Astrocyte of the hippocampus (primary cell): ENCODE data around the gene RAD51B.
"Not testable (repeated sequence)": the region's sequence is repeated elsewhere in the genome, so short reads cannot be mapped to it uniquely, and the experiment has no call there.

Source experiments
- DNase-seq: peaks from one replicate; pipeline ENCODE4 v3.0.0; 2011; ENCODE audit warnings: low read depth, low spot score

Gene RAD51B

DNA sequence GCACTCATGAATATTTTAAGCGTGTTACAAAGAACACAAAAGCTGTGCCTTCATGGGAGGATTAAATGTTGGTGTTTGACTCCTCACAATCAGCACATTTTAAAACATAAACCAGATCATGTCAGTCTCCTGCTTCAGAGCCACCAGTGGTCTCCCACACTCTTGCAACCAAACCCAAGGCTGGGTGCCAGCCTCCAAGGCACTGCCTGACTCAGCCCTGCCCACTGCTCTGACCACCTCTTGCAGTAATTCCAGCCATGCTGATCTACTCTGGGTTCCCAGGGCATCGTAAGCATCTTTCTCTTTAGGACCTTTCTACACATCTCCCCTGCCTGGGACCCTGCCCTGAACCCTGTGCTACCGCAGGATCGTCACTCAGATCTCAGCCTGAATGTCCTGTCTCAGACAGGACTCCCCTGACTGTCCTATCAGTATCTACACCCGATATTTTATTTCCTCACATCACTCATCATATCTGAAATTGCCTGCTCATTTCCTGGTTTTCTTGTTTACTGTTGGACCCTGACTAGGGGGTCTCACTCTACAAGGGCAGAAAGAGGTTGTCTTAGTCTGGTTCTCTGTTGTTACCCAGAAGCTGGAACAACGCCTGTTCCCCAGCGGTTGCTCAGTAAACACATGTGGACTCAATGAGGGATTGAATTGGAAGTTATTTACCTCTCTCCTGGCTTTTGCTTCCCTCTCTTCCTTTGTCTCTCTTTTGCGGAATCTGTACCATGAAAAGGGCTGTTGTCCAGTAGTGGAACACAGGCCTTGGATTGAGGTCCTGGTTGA is 449.8 kb downstream of the RAD51B start:
- peak; percentile 55 for DNase-seq

DNA sequence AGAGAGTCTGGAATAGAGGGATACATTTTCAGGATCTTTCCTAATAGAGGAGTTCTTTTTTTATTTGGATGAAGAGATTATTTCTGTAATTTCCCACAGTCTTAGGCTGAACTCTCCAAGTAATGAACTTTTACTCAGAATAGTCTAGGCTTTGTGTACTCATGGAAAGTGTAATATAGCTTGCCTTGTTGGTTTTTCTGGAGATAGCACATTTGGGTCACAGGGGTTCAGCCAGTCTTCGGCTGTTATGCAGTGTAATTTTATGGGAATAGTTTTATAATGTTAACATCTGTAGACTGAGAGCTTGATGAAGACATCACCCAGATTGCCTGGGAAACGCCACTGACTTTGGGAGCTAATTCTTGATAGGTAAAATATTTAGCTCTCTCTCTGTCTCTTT is 450.8 kb downstream of the RAD51B start:
- DNase-seq = no peak

DNA sequence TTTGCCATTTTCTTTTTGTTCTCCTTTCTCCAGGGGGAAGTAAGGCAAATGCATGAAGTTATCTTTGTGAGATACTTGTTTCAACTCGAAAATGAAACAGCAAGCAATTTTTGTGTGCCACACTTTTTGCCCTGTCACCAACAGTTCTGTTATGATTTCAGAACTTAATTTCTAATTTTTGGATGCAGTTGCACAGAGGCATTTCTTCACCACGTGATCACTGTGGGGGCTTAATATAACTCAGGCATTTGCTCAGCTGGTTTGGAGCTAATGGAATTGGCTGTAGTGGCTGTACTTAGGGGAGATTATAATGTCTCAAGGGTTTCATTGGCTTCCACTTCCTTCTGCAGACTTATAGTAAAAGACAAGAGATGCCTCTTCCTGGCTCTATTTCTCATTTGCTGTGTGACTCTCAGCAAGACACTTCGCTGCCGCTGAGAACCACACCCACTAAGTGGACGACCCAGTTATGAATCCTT is 452.4 kb downstream of the RAD51B start:
- DNase-seq = no peak

DNA sequence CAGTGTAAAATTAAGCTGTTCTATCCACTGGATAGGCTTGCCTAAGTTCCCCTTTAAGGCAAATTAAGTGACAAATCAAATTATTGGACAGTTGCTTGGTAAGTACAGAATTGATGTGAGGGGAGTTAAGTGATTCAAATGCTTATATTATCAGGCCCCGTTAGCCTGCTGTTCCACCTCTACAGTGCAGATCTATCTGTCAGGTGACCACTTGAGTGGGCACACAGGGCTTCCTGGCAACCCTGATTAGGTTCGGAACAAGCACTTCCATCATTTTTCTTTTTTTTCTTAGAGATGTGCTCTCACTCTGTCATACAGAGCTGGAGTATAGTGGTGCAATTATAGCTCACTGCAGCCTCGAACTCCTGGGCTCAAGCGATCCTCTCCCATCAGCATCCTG is 453.8 kb downstream of the RAD51B start:
- no peak for DNase-seq

DNA sequence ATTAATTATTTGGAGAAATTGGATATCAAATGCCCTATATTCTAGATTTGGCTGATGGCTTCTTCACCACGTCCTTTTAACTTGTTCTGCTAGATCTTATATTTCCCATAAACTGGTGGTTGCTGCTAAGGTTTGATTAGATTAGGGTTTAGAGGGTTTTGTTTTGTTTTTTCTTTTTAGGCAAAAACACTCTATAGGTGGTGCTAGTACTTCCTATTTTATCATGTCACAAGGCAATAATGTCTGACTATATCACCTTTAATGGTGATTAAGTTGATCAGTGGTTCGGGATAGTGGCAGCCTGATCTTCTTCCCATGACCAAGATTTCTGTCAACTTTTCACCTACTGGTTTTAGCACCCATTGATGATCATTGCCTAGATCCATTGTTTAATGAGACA is 455.1 kb downstream of the RAD51B start:
- DNase-seq = no peak

DNA sequence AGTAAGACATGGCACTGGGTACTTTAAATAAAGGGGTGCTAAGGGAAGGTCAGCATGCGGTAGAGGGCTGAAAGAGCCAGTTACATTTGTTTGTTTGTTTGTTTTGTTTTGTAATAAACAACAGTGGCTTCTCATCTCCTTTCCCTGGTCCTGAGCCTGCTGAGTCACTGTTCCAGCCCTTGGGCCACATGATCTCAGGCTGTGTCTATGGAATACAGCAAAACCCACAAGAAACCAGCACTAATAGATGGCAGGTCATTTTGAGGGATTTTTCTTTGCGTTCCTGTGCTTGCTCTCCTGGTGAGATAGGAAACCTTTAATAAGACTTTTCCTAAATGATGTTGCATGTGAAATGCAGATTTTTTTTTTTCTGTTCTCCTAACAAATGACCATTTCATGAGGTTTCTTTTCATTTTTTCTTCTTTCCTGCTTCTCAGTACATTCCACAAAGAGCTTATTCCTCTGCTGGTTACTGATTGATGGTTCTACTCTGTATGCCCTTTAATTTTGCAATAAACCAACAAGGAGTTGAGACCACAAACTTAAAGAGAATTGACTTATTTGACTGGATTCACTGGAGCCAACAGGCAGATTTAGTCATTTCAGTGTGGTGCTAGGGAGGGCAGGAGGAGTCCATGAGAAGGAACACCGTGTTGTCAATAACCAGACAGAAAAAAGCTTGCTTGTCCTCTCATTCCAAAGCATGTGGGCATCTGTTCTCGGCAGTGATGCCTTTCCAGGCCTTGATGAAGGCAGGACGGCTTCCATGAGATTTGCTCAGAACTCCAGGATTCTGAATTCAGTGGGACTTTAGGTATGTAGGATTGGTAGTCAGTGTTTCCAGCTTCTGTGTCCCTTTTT is 459.2 kb downstream of the RAD51B start:
- DNase-seq = peak; percentile 82

DNA sequence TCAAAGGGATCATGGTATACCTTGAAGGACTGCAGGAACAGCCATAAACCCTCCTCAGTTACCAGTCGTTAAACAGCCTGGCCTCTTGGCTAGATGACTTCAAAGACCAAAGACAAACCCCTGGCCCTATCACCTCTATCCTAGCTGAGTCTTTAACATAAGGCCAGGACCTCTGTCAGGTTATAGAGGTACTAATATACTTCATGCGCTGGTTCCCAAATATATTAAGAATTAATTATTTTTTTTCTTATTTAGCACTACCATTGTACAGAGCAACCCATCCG is 459.8 kb downstream of the RAD51B start:
- DNase-seq = no peak

DNA sequence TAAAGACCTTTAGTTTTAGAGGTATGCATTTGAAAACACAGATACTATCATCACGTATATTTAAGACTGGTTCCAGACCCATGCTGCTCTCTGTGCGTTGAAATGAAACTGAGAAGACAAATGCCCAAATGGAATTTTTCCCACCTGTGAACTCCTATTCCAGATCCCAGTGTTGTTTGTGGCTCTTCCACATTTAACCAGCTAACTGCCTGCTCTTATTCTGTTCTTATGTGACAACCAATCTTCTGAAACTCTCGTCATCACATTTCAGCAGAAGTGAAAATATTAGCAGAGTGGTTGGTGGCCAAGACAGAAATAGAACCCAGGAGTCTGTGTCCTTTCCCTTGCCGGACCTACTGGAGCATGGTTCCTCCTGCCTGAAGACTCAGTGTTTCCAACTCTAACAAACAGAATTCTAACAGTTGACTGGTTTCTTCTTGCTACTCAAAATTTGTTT is 460.2 kb downstream of the RAD51B start:
- no peak for DNase-seq

DNA sequence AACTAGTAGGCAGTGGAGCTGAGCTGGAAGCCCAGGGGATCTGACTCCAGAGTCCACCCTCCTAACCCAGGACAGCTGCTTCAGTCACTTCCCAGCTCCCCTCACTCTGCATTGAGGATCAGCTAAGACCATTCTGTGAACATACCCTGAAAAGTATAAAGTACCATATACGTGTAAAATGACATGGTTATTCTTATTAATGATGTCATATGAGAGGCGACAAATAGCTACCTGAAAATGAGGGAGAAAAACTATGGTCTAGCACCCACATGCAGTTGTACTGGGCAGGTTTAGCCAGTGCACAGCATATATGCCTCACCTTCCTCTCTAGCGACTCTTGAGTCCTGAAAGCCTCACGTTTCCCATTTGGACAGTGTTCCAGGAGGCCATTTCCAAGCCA is 461.9 kb downstream of the RAD51B start:
- no peak for DNase-seq

DNA sequence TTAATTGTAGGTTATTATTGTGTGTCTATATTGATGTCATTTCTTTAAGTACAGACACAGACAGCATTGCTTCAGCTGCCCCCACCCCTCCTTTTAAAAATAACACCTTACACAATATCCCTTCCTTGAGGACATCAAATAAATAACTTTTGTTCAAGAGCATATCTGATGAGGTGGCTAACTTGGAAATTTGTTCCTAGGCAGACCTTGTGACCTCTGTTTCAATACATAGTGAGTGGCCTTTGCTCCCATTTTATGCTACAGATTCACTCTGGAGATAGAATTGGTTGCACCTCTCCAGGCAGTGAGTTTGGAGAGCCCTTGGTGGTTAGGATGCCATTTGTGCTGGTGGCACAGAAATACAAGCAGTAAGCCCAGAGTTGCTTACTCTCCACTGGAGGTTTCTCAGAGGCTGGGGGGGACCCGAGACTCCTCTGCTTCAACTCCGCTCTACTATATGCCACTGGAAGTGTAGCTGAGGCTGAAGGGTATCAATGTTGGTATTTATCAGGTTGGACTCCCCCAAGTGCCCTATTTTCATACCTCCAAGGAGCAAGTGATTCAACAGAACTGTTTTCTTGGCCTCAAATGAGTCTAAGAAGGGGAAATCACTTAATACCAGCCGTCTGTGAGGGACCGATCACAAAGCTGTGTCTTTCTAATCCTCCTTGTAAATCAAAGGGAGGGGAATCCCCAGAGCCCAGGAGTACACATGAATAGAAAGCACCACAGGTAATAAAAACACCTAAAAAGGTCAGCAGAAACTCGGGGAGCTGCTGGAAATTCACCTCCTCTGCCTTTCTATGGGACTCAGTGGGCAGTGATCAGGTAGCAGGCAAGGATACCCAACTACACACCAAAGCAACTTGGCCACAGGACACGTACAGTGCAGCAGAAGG is 463.1 kb downstream of the RAD51B start:
- no peak for DNase-seq

DNA sequence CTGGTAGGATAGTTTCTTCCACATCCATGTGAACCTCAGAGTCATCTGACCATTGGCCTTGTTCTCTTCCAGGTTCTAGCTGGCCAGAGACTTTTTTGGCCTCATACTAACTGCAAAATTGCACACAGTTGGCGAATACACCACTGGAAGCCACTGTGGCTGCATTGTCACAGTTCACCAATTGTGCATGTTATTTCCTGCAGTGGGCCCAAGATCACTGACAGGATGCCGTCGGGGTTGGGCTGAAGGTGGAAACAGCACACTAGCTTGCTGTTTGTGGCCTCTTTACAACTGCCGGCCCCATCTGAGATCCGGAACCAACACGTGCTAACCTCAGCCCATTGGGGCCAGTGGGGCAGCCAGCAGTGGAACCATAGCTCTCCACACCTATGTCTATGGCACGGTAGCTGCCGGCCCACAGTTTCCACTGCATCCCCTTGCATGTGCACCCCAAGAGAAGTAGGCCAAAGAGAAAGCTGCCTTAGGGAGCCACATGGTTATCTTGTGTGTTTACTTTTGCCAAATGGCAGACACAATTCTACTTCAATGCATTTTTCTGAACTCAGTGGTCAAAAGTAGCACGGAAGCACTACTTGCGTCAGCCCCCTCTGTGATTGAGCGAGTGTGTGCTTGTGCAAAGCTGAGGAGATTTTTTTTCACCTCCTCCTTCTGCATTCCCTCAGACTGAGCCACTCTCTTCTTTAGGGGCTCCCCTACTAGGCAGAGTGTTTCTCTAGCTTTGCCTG is 464.0 kb downstream of the RAD51B start:
- DNase-seq = no peak

DNA sequence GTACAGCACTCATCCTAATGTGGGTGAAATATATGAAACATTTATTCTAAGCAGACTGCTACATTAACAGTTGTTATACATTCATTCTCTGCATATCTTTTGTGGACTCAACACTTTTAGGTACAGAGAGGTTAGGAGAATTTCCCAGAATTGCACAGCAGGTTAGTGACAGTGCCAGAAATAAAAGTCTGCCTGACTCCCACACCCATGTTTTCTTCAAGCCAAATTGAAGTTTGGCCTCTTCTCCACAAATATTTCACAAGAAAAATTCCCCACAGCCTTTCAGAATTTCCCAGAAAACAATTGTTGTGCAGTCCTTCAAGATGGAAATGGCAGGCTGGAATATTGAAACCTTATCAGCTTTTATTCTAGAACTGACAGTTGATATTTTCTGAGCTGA is 464.8 kb downstream of the RAD51B start:
- DNase-seq = no peak

DNA sequence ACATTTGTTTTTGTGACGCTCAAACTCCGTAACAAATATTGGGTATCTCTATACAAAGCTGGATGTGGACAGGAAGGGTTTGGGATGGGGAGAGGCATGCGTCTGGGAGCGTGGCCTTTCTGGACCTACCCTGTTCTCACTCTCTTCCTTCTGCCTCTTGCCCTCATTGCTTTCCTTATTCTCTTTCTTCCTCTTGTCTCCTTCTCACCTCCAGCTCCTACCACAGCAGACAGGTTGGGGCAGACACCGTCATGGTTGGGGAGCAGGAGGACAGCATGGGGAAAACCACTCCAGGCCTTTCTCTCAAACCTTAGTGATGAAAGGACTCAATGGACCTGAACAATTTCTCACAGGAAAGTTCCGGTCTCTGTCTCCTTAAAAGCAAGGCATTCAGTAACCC is 465.3 kb downstream of the RAD51B start:
- no peak for DNase-seq

DNA sequence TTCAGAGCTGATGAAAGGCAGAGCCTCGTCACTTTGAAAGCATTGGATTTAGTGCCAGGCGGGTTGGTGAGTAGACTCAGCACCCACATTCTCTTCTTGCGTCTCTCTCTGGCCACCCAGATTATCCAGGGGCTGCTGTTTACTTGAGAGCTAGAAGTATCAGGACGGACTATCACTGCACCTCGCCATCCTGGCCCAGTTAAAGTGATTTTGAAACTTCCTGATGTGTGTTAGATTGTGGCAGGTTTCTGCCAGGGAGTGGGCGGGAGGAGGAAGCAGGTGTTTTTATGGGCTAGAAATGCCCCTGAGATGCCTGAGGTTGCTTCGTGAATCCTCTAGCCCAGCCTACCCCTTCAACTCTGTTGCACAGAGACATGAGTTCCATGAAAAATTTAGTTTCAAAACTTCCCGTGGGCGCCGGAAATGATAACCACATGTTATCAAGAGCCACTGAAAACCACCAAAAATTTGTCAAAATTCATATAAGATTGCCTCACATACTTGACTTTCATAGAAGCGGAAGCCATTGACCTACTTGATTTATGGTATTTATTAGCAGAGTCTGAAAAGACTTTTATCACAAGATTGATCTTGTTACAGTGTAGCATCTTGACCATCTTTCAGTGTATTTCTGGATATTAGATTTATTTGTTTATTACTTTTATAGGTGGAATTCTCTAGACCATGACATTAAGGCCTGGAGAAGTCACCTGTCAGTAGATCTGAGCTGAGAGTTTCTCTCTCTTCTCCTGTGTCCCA is 466.0 kb downstream of the RAD51B start:
- DNase-seq = no peak

DNA sequence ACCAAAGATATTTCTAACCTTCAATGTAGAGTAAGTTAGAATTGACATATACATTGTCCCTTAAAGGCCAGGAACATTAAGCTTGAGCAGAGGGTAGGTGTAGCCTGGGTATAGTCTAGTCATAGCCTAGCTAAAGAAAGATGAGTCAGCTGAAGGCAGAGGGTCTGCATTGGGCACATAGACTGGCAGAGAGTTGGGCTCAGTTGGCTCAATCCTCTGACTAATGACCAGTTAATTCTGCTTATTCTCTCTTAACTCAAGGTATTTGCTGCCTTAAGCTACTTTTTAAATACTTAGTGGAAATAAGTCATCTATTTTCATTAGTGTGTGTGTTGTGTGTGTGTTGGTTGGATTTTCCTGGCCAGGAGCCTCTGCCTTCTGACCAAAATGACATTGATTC is 467.1 kb downstream of the RAD51B start:
- DNase-seq = peak; percentile 37

DNA sequence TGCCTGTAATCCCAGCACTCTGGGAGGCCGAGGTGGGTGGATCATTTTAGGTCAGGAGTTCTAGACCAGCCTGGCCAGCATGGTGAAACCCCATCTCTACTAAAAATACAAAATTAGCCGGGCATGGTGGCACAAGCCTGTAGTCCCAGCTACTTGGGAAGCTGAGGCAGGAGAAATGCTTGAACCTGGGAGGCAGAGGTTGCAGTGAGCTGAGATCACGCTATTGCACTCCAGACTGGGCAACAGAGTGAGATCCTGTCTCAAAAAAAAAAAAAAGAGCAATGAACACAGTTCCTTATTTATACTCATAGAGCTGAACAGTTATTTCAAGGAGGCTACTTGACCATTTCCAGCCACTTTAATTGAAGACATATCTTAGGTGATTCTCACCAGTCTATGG is 469.9 kb downstream of the RAD51B start:
- DNase-seq = not testable (repeated sequence)

DNA sequence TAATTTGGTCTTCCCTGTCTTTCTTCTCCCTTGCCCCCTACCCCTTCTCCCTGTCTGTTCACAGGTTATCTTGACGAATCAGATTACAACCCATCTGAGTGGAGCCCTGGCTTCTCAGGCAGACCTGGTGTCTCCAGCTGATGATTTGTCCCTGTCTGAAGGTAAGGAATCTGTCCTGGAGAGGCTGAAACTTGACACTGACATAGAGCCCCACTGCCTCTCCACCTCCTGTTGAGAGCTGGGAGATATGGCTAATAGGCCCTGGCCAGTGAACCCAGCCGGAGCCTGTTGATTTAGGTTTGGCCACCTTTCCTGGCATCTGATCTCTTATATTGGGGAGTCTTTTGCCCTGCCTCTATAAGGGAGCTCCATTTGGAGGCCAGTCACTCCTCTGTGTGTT is 472.2 kb downstream of the RAD51B start:
- no peak for DNase-seq

DNA sequence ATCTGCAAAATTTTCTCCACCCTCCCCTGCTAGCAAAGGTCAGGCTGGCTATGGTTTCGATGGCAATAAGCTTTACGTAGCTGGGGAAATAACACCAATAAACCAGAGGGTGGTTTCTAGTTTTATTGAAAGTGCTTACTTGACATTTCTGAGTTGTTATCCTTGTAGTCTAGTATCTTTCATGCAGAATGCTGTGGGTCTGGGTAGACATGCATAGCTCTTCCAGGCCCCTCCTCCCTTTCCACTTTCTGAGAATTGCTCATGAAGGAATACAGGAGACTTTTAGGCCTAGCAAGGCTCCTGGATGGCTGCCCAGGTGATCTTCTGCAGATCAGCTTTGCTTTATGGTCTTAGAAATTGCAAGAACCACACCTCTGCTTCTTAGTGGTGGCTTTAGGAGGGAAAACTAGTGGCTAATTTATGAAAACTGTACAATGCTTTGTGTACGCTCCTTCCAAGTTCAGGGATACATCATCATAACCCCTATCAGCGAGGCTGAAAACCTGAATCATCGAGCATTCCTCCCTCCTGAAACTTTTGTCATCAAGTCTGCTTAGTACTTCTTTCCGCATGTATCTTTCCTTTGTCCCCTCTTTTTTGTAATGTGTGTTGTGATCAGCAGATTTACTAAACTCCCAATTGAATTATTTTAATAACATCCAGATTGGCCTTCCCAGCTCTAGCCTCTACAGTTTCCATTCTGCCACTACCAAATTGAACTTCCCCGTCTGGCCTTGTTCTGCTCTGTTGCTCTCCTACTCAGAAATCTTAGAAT is 473.0 kb downstream of the RAD51B start:
- no peak for DNase-seq

DNA sequence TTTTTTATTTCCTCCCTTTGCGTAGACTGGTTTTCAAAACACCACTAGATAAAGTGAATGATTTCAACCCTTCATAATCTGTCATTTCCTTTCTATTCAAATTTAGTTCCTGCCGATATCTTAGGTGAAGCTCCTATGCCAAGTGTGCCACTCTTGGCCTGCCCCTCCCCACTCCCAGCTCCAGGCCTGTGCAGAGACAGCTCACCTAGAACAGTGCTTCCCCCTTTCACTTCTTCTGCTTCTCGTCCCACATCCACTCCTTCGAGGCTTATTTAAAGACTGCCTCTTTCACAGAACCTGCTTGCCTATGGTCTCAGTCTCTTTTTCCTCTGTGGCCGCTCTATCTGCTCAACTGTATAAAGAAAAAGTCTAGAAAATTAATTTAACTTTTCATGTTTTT is 473.8 kb downstream of the RAD51B start:
- no peak for DNase-seq
